RWPE1 (cell line): ENCODE measurements around the gene PTPN7.
A peak's percentile ranks its signal among the peaks of the same experiment; 100 is the strongest.
"Not testable (repeated sequence)": the region's sequence is repeated elsewhere in the genome, so short reads cannot be mapped to it uniquely, and the experiment has no call there.

Source experiments
- CTCF ChIA-PET: fragments of 350-600 bp; sonication (Branson Sonifier 250); formaldehyde crosslinking; extraction: SDS; loops from one replicate; lab custom pipeline; 2021; lab: Yijun Ruan, JAX
- POLR2A ChIA-PET: fragments of 400-600 bp; formaldehyde crosslinking; extraction: SDS; loops from one replicate; lab custom pipeline; 2020; ENCODE audit warnings: antibody characterized with exemption; ENCODE audit not compliant: low non-redundant PET; lab: Yijun Ruan, JAX
- DNase-seq: peaks from one replicate; pipeline ENCODE4 v3.0.0; 2012; ENCODE audit warnings: low spot score
- H3K27ac ChIP-seq: fragments of 450-650 bp; 2 replicates; pipeline ENCODE4 v1.5.1; 2017
- TF ChIP-seq, protein P1 (sequence below): fragments of 450-650 bp; conservative IDR thresholded peaks from 2 replicates; pipeline ENCODE4 v1.5.1; 2017; ENCODE audit warnings: low read depth, mild to moderate bottlenecking

The PTPN7 gene

GRCh38 chr1:202144402-202145067 is 15.9 kb downstream of the PTPN7 start, which contains the start of gene ARL8A:
ARL8A (minus strand) TSS chr1:202144737; CDS start chr1:202144572, 165 bp downstream.
- TF ChIP-seq, protein P1, sequence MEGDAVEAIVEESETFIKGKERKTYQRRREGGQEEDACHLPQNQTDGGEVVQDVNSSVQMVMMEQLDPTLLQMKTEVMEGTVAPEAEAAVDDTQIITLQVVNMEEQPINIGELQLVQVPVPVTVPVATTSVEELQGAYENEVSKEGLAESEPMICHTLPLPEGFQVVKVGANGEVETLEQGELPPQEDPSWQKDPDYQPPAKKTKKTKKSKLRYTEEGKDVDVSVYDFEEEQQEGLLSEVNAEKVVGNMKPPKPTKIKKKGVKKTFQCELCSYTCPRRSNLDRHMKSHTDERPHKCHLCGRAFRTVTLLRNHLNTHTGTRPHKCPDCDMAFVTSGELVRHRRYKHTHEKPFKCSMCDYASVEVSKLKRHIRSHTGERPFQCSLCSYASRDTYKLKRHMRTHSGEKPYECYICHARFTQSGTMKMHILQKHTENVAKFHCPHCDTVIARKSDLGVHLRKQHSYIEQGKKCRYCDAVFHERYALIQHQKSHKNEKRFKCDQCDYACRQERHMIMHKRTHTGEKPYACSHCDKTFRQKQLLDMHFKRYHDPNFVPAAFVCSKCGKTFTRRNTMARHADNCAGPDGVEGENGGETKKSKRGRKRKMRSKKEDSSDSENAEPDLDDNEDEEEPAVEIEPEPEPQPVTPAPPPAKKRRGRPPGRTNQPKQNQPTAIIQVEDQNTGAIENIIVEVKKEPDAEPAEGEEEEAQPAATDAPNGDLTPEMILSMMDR: no peak
- POLR2A ChIA-PET: interaction anchor here (0.6 kb wide), 2 partner anchors 204 to 751 kb away, joined by 3 read pairs; partner anchors contain the start of gene PPP1R12B
- peak; percentile 73 for DNase-seq
- H3K27ac ChIP-seq: peak within 1 kb of the TSS; percentile 81
- CTCF ChIA-PET: no interaction called here

- CTCF ChIA-PET: interaction anchor here (0.5 to 1.3 kb wide), 2 partner anchors 8 to 266 kb away, joined by 3 to 5 read pairs; no protein-coding TSS in a partner anchor
- peak; percentile 50 for DNase-seq
- POLR2A ChIA-PET: interaction anchor here (0.6 kb wide), 2 partner anchors 205 to 750 kb away, joined by 3 read pairs; partner anchors contain the start of gene PPP1R12B
- H3K27ac ChIP-seq: peak overlapping the region; percentile 81
- TF ChIP-seq, protein P1: no peak
Observed at GRCh38 chr1:202143768-202144401, 16.5 kb downstream of the PTPN7 start.

DNA sequence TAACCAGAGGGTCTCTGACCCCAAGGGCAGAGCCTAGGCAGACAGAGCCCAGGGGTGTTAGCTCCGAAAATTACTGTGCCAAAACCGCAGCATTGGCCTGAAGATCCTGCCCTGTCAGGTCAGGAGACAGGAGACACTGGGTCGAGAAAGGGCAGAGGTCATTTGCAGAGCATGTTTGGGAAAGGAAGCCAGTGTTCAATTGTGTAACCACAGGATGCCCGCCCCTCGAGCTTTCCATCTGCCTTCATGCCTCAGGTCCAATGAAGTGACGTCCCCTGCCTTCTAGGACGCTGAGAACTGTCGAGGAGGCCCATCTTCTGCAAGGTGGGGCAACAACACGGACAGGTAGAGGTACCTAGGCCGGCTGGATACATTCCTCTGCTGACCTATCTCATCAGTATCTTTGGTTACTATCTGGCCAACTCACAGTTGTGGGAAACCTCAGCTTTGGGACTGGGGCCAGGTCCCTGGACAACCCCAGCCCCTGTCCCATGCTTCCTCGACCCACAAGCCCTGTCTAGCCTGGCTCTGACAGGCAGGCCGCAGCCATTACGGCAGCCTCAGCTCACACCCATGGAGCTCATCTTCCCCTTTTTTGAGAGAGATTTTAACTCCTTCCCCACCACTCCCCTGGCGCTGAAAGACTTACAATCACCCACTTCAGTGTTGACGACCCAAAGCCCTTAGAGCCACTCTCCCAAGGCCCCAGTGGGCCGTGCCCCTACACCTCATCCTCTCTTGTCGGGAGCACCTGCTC is 17.2 kb downstream of the PTPN7 start:
- TF ChIP-seq, protein P1: no peak
- peak overlapping the region; percentile 81 for H3K27ac ChIP-seq
- ChIA-PET CTCF (interaction anchor here (0.5 to 1.3 kb wide), 5 partner anchors 8 to 315 kb away, joined by 3 to 5 read pairs (median 3); no protein-coding TSS in a partner anchor), POLR2A (no interaction called here)
- DNase-seq: peak; percentile 42

GRCh38 chr1:202141468-202141867 is 18.9 kb downstream of the PTPN7 start:
- DNase-seq: not testable (repeated sequence)
- ChIA-PET CTCF (interaction anchor here (0.7 to 0.9 kb wide), 3 partner anchors 17 to 41 kb away, joined by 4 to 6 read pairs (median 4); no protein-coding TSS in a partner anchor), POLR2A (interaction anchor here (0.7 kb wide), 1 partner anchor 131 kb away, joined by 4 read pairs; the partner anchor contains the start of gene ELF3)

DNA sequence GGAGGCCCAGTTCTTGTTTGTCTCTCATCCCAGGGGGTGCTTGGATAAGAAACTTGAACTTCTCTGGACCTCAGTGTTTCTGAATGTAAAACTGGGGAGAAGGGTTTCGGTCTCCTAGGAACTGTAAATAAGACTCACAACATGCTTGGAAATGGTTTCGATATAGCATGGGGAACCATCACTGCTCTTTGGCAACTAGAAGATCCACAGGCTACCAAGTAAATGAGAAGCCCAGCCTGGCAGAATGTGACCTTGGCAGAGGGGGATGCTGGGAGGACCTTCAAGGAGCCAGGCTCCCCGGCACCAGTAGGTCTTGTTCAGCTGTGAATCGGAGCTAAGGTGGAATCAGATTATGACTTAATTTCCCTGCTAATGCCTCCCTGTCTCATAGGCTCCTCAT is 19.6 kb downstream of the PTPN7 start:
- no peak overlapping the region for H3K27ac ChIP-seq
- ChIA-PET POLR2A (no interaction called here), CTCF (interaction anchor here (0.7 to 0.9 kb wide), 2 partner anchors 16 to 40 kb away, joined by 4 to 6 read pairs; no protein-coding TSS in a partner anchor)
- TF ChIP-seq, protein P1: no peak
- no peak for DNase-seq

More at GRCh38 chr1:202141468-202141867, 18.9 kb downstream of the PTPN7 start:
- not testable (repeated sequence) for H3K27ac ChIP-seq

DNA sequence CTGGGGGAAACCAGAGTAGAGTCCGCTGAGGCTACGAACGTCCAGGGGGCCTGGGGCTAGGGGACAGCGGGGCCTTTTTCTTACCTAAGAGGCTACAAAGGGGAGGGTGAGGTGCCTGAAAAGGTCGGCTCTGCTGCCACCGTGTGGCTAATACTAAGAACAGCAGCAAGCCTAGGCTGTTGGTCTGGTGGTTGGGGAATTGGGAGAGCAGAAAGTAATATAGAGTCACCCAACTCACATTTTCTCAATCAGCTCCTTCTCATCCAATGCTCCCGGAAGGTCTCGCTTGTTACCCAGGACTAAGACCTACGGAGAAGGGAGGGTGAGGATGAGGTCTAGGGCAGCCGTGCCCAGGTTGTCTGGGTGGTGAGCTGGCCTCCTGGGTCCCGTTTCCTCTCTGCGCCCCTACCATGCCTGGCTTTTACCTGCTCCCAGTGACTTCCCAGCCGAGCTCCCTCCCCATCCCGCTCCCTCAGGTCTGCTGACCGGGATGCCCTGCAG is 25.1 kb downstream of the PTPN7 start:
- peak overlapping the region; percentile 85 for H3K27ac ChIP-seq
- peak; percentile 94 for DNase-seq
- POLR2A ChIA-PET: interaction anchor here (0.6 kb wide), 1 partner anchor 64 kb away, joined by 5 read pairs; no protein-coding TSS in a partner anchor
- TF ChIP-seq, protein P1: peak; percentile 86
- CTCF ChIA-PET: interaction anchor here (0.5 to 3.5 kb wide), 38 partner anchors 8 to 294 kb away, joined by 3 to 34 read pairs (median 5); partner anchors contain the start of genes ELF3 and RNPEP
